GM06990 (cell line): ENCODE measurements around the gene EVI2A.

ENCODE experiments used
- DNase-seq: peaks from one replicate; pipeline ENCODE4 v3.0.0-alpha.2; 2011; ENCODE audit not compliant: insufficient read length; ENCODE audit errors: extremely low read depth
- H3K27me3 ChIP-seq: replicated peaks from 2 replicates; pipeline ENCODE4 v1.6.0; 2011; ENCODE audit warnings: low read length; ENCODE audit not compliant: control insufficient read depth, insufficient read depth
- H3K36me3 ChIP-seq: 2 replicates; pipeline ENCODE4 v1.5.1; 2011; ENCODE audit warnings: low read length; ENCODE audit not compliant: control insufficient read depth, insufficient read depth
- H3K4me3 ChIP-seq: replicated peaks from 2 replicates; pipeline ENCODE4 v1.5.1; 2011; ENCODE audit warnings: low read depth, mild to moderate bottlenecking, control low read depth, low read length
- TF ChIP-seq, protein P1 (sequence below): IDR thresholded peaks from 2 replicates; pipeline ENCODE4 v1.5.1; 2011; ENCODE audit warnings: low read length, control low read depth, mild to moderate bottlenecking, inconsistent platforms; ENCODE audit not compliant: insufficient read depth, poor library complexity, severe bottlenecking

The EVI2A gene

DNA sequence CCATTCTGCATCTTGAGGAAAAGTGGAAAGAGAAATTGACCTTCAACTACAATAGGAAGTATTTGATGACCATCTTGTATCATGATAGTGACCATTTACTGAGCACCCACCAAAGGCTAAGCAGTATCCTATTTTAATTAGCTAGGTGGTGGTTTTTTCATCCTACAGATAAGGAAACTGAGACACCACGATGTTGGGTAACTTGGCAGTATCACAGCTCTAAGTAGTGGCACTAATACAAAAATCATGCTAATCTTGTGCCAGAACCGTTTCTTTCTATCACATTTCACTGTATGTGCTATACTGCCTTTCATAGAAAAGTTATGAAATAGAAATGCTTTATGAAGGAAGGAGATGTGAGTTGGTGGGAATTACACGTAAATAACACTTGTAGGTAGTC is 9.9 kb downstream of the EVI2A start:
- TF ChIP-seq, protein P1, sequence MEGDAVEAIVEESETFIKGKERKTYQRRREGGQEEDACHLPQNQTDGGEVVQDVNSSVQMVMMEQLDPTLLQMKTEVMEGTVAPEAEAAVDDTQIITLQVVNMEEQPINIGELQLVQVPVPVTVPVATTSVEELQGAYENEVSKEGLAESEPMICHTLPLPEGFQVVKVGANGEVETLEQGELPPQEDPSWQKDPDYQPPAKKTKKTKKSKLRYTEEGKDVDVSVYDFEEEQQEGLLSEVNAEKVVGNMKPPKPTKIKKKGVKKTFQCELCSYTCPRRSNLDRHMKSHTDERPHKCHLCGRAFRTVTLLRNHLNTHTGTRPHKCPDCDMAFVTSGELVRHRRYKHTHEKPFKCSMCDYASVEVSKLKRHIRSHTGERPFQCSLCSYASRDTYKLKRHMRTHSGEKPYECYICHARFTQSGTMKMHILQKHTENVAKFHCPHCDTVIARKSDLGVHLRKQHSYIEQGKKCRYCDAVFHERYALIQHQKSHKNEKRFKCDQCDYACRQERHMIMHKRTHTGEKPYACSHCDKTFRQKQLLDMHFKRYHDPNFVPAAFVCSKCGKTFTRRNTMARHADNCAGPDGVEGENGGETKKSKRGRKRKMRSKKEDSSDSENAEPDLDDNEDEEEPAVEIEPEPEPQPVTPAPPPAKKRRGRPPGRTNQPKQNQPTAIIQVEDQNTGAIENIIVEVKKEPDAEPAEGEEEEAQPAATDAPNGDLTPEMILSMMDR = no peak
- Histone ChIP-seq H3K36me3 (no peaks in the 10 kb centered on the region; the same call in none of the 2 replicates), H3K4me3 (peak overlapping the region; percentile 82), H3K27me3 (no peaks in the 10 kb centered on the region)
- DNase-seq = no peak

DNA sequence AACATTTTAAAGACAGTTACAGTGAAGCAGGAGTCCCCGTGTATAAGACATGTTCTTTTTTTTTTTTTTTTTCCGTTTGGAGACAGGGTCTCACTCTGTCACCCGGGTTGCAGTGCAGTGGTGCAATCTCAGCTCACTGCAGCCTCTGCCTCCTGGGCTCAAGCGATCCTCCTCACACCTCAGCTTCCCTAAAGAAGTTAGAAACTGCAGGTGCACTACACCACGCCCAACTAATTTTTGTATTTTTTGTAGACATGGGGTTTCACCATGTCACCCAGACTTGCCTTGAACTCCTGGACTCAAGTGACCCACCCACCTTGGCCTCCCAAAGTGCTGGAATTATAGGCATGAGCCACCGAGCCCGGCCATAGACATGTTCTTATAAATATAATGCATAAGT is 10.5 kb downstream of the EVI2A start:
- TF ChIP-seq, protein P1 = no peak
- Histone ChIP-seq H3K36me3 (no peaks in the 10 kb centered on the region; the same call in none of the 2 replicates), H3K4me3 (peak overlapping the region; percentile 82), H3K27me3 (no peaks in the 10 kb centered on the region)
- peak; percentile 40 for DNase-seq

DNA sequence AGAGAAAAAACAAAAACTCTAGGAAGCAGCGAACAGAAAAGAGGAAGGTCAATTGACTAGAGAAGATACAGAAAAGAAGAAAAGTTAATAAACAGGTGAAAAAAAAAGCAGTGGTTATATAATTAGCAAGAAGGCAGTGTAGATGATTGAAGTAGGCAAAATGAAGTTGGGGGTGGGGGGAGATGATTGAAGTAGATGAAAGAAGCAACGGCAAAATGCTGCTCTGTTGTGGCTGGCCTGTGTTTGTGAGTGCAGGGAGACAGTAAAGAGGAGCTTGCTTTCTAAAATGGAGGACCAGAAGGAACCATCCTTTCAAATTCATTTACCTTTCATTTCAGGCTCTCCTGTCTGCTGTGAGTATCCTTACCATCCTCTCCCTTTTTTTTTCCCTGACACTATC is 11.2 kb downstream of the EVI2A start:
- TF ChIP-seq, protein P1 = no peak
- DNase-seq = no peak
- no peaks in the 10 kb centered on the region for H3K27me3 ChIP-seq
- peak overlapping the region; percentile 82 for H3K4me3 ChIP-seq
- H3K36me3 ChIP-seq = peaks cover under 1% of the 10 kb centered on the region

DNA sequence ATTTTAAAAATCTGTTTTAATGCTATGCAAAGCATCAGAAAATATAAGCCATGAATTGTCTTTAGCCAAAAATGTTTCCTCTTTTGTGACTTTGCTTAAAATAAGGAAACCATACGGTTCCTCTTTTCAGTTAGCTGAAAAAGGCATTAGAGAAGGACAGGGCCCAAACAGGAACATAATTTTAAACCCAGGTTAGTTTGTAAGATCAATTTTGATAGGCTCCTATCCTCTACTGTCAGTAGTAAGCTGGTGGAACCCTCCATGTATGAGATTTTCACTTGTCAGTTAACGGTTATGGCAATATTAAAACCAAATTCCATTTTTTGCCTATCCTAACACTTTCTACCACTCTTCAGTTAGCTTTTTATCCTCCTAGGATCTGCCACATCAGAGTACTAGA is 11.9 kb downstream of the EVI2A start:
- TF ChIP-seq, protein P1 = no peak
- Histone ChIP-seq H3K27me3 (no peaks in the 10 kb centered on the region), H3K36me3 (peaks cover 4% of the 10 kb centered on the region), H3K4me3 (peak overlapping the region; percentile 82)
- peak; percentile 37 for DNase-seq

DNA sequence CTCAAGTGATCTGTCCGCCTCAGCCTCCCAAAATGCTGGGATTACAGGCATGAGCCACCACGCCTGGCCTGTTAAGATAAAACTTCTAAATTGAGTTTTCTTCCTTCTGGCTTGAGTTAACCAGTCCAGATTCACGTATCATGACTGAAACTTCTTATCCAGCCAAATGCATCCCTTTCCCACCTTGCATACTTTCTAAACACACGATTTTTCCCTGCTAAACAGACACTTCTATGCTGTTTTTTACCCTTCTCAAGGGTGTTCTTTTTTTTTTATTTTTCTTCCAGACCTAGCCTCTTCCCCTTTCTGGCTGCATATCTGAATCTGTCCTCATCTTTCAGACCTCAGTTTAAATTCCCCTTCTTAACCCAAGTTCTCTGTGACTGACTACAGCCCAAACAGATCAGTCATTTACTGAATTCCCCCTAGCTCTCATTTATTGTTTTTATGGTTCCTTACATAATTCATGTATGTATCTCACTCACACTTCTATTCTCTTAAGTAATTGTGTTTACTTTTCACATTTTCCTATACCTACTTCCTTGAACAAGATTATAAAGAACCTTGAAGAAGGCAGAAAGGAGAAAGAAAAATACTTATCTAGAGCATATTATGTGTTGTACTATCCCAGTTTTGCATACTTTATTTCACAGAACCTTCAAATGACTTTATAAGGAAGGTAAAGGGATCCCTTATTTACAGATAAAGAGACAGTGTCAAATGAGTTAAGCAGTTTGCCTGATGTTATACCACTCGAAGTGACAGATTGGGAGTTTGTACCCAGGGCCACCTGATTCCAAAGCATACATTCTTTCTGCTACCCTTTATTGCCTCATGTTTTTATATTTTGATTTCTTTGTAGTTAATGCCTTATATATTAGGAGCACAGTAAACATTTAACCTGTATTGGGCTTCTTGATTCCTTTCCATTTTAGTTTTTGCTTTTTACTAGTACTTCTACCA is 12.8 kb downstream of the EVI2A start:
- Histone ChIP-seq H3K36me3 (peaks cover 4% of the 10 kb centered on the region), H3K27me3 (no peaks in the 10 kb centered on the region), H3K4me3 (peak overlapping the region; percentile 82)
- TF ChIP-seq, protein P1 = no peak
- DNase-seq = no peak
